ENCODE data around the gene PSME3.

PSME3 gene, protein sequence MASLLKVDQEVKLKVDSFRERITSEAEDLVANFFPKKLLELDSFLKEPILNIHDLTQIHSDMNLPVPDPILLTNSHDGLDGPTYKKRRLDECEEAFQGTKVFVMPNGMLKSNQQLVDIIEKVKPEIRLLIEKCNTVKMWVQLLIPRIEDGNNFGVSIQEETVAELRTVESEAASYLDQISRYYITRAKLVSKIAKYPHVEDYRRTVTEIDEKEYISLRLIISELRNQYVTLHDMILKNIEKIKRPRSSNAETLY

DNA sequence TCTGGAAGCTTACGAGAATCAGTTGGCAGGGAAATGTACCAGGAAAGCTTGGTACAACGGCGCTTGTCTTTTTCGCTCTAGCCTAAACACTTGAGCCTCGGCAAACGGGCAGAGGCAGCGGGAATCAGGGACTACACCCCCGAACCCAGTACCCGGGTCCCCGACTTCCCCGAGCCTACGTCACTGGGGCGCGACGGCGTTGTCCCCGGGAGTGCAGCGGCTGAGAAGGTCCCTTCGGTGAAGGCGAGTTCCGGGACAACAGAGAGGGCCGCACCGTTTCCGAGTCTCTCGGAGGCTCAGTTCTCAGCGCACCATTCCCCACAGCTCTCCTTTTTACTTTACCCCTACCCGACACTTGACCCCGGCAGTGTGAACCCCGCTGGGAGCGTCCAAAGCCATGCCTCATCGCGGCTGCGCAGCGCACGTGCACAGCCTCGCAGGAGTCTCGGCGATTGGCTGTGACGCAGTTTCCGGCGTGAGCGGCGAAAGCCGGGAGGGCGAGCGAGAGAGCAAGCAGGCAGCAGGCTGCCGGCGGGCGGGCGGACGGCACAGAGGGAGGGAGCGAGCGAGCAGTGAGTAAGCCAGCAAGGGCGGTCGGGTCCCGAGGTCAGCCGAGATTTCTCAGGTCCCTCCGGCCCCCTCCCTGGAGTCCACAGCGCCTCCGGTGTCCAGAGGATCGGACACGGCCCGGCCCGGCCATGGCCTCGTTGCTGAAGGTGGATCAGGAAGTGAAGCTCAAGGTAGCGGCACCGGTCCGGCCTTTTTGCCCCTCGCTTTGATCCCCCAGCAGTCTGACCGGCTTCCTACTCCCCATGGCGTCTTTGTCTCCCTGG, at the start of gene PSME3:
TSS of gene PSME3 (plus strand) at position 464 of the 833 bp plus-strand sequence. CDS start at position 699, 235 bp downstream.
- DNase-seq (ENCODE audit: low read depth) = peak; percentile 44

DNA sequence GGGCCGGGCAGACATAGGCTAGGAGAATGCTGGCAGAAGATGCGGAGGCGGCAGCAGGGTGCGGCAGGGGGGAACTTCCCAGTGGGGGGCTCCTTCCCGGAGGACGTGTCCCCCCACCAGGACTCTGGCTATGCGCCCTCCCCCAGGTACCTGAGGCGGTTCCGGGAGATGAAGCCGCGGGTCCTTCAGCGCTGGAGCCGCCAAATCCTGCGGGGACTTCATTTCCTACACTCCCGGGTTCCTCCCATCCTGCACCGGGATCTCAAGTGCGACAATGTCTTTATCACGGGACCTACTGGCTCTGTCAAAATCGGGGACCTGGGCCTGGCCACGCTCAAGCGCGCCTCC, 49.4 kb upstream of the PSME3 start:
- DNase-seq (ENCODE audit: low read depth) = no peak

DNA sequence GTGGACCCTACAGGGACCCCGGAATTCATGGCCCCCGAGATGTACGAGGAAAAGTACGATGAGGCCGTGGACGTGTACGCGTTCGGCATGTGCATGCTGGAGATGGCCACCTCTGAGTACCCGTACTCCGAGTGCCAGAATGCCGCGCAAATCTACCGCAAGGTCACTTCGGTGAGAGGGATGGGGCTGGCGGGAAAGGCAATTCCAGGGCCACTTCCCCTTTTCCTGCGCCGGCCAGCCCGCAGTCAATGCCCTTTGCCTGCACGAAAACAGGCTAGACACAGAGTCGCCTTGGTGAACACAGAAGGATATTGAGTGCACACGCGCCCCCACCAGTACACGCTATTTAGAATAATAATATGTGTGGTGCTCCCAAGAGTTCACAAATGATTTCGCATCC, 48.8 kb upstream of the PSME3 start:
- DNase-seq (ENCODE audit: low read depth) = no peak

DNA sequence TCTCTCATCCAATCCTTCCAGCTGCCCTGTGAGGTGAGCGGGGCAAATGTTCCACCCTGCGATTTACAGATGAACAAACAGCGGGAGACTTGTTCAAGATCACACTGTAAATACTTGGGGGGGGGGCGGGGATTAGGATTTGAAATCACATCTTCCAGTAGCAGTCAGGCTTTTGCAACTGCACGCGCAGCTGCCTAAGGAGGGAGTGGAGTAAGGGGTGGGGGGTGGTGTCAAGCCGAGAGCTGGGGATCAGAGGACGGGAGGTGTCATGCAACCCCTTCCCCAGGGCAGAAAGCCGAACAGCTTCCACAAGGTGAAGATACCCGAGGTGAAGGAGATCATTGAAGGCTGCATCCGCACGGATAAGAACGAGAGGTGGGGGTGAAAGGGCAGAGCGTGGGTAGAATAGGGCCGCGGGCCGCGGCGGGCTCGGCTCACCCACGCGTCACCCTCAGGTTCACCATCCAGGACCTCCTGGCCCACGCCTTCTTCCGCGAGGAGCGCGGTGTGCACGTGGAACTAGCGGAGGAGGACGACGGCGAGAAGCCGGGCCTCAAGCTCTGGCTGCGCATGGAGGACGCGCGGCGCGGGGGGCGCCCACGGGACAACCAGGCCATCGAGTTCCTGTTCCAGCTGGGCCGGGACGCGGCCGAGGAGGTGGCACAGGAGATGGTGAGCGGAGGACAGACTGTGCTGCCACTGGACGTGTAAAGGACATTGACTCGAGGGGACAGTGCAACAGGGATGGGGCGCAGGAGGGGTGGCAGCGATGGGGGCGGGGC, 48.2 kb upstream of the PSME3 start:
- DNase-seq (ENCODE audit: low read depth) = no peak

DNA sequence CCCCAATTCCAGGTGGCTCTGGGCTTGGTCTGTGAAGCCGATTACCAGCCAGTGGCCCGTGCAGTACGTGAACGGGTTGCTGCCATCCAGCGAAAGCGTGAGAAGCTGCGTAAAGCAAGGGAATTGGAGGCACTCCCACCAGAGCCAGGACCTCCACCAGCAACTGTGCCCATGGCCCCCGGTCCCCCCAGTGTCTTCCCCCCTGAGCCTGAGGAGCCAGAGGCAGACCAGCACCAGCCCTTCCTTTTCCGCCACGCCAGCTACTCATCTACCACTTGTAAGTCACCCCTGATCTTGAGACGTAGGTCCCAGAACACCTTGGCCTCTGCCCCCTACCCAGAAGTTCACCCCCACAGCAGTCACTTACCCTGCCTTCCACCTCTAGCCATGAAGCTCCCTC, 45.9 kb upstream of the PSME3 start:
- no peak for DNase-seq (ENCODE audit: low read depth)

DNA sequence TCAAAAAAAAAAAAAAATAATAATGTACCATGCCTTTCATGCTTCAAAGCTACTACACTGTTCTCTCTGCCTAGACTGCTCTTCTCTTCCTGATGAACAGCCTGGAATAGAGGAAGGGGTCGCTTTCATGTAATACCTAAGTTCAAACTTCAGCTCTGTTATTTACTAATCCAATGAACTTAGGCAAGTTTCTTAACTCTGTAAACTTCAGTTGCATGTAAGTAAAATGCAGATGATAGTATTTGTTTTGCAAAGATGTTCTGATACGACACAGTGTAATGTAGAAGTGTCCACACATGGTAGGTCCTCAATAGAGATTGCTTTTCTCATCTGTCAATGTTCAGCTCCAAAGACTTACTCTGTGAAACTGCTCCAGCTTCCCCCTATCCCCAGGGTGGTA, 41.2 kb upstream of the PSME3 start:
- no peak for DNase-seq (ENCODE audit: low read depth)

DNA sequence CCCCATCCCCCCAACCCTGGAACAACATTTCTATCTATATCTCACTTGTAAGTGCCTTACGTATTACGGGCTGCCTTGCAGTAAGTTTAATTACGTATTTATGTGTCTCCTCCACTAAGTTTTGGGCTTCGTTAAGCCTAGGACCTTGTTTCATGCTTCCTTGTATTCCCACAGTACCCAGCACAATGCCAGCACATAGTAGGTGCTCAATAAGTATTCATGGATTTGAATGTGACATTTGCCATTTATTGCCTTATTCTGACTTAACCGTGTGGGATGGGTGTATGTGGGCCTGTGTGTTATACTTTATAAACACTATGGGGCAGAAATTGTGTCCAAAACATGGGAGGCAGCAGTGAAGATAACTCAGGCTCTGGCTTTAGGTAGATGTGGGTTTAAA, 40.7 kb upstream of the PSME3 start:
- DNase-seq (ENCODE audit: low read depth) = no peak

DNA sequence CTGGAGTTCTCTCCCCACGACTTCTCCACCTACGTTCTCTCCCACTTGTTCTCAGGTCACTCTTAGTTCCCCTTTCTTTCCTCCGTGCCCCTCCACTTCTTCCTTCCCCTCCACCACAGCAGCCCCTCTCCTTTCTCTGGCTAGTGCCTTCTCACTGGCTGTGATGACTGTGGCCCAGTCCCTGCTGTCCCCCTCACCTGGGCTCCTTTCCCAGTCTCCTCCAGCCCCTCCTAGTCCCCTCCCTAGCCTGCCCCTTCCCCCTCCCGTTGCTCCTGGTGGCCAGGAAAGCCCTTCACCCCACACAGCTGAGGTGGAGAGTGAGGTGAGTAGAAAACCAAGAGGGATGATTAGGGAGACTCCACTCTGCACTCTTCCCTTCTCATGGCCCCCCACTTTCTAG, 38.1 kb upstream of the PSME3 start:
- no peak for DNase-seq (ENCODE audit: low read depth)

DNA sequence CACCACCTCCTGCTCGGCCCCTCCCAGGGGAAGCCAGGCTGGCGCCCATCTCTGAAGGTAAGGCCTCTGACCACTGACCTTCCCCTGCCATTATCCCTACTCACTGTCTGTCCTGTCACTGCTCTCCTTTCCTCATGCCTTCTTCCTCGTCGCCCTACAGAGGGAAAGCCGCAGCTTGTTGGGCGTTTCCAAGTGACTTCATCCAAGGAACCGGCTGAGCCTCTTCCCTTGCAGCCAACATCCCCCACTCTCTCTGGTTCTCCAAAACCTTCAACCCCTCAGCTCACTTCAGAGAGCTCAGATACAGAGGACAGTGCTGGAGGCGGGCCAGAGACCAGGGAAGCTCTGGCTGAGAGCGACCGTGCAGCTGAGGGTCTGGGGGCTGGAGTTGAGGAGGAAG, 37.7 kb upstream of the PSME3 start:
- DNase-seq (ENCODE audit: low read depth) = no peak

DNA sequence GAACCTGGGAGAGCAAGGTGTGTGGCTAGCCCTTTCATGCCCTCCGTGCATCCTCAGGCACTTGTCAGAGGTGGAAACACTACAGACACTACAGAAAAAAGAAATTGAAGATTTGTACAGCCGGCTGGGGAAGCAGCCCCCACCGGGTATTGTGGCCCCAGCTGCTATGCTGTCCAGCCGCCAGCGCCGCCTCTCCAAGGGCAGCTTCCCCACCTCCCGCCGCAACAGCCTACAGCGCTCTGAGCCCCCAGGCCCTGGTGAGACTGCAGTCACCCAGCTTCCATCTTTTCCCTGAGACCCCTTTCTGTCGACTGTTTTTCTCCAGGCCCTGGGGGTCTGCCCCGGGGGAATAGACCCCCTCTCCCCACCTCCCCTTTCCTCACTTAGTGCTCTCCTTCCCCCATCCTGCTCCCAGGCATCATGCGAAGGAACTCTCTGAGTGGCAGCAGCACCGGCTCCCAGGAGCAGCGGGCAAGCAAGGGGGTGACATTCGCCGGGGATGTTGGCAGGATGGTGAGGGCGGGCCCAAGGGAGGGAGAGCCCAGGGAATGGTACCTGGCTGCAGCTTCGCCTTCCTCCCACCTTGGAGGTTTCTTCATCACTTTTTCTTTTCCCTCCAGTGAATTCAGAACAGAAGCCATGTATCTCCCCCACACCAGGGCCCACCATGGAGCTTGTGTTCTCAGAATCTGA, 37.0 kb upstream of the PSME3 start:
- DNase-seq (ENCODE audit: low read depth) = no peak

DNA sequence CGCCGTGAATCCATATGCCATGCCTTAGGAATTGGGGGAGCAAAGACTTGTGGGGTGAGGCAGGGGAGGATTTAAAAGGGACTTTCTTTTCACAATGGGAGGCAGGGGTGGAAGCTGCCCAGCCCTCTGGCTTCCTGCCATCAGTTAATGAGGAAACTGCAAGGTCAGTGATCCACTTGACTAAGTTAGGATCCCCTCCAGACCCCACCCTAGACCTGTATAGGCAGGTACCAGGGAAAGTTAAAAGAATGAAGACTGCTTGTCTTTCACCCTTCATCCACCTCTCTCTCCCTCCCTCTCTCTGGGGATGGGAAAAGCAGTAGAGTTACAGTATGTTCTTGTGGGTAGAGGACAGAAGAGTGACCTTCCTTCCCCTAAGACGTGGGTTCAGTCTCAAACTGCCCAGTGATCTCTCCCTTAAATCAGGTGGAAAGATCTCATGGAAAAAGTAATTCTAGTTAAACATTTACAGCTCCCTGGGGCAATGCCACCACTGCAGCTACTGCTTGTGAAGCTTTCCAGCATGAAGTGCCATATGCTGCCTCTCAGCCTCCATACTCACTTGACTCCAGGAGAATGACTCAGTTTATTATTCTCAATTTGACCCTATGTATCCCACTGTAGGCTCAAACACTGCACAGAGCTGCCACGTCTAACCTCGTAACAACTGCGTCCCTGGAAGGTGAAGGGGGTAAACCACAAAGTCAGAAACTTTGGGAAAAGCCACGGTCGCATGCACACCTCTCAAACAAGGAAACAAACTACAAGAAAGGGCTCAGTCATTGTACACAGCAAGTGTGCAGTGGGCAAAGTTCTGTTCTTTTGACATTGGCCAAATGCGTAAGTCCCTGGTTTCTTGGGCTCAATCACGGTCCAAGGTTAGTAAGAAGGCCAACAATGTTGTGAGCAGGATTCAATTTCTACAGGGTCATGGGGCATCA, 35.9 kb upstream of the PSME3 start:
- DNase-seq (ENCODE audit: low read depth) = no peak

DNA sequence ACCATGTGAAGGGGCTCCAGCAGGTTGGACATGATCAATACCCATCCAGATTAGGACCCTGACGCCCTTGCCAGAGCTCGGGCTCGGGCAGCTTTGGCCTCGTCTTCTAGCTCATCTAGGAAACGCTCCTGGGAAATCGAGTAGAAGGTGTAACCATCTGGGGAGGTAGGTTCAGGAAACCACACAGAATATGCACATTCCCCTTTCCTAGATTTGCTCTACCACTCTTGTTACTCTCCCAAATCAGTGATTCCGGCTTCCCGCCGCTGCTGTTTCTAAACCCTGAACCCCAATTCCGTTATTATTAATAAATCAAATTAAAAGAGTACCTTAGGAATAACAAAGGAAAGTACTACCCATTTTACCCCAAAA, 35.2 kb upstream of the PSME3 start:
- no peak for DNase-seq (ENCODE audit: low read depth)

DNA sequence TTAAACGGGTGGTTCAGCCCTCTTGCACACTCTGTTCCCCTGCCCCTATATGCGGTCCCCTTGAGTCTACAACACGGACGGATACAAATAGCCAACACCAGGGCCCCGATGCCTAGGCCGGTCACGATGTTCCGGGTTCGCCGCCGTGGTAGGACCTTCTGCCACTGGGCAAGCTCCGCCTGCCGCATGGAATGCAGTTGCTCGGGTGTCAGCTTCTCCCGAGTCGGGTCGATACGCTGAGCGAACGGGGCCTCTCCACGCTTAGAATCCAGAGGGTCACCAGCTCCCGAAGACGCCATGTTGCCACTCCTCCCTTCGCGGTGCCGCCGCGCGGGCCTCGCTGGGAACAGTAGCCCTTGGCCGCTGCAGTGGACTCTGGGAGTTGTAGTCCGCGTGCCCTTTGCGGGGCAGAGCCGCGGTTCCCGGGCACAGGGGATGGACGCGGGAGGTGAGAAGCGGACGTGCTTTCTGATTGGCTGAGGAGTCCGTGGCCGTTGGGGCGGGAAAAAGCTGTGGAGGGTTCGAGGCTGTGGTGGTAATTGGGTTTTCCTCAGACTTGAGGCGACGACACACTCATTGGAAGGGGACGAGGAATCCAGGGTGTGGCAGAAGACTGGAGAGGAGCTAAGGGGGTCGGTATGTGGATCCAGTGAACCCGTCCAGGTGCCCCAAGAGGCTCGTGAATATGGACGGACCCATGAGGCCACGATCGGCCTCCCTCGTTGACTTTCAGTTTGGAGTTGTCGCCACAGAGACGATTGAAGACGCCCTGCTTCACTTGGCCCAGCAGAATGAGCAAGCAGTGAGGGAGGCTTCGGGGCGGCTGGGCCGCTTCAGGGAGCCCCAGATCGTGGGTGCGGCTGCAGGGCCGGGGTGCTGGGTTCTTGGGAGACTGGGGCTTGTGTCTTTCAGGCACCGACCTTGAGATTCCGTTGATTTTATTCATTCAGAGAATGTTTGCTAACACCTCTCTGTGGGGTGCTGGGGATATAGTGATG, 34.5 kb upstream of the PSME3 start, which contains the start of the genes CNTD1 and COA3:
TSS of gene CNTD1 (plus strand) at position 479 of the 998 bp plus-strand sequence. CDS start at position 686, 207 bp downstream.
TSS of gene COA3 (minus strand) at position 322 of the 998 bp plus-strand sequence. CDS start at position 299, 23 bp downstream.
- DNase-seq (ENCODE audit: low read depth) = peak; percentile 67

DNA sequence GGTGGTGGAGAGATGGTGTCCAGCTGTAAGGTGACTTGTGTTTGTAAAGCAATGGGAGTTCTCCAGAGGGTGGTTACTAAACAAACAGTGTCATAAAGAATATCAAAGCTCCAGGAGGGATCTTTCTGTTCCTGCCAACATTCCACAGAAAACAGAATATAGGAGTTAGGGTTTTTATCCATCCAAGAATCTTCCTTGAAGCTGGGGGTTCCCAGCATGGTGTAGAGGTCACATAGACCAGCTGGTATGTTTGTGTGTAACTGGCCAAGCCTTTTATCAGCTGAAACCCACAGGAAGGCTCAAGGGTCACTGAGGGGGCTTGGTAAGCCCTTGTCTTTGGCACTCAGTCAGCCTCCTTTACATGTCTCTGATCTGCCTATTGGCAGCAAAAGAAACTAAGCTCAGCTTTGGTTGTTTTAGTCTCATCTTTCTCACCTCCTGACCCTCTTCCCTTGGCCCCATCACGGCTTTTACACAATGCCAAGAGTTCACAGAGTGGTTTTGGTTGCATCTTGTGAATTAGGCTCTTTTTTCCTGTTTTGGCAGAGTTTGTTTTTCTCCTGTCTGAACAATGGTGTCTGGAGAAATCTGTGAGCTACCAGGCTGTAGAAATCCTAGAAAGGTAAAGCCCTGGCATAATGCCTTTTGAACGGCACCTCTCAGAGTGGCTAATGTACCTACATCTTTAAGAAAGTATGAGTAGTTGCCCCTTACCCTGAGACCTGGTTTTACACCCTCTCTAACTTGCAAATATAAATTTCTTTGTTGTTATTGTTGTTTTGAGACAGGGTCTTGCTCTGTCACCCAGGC, 29.9 kb upstream of the PSME3 start:
- DNase-seq (ENCODE audit: low read depth) = no peak

DNA sequence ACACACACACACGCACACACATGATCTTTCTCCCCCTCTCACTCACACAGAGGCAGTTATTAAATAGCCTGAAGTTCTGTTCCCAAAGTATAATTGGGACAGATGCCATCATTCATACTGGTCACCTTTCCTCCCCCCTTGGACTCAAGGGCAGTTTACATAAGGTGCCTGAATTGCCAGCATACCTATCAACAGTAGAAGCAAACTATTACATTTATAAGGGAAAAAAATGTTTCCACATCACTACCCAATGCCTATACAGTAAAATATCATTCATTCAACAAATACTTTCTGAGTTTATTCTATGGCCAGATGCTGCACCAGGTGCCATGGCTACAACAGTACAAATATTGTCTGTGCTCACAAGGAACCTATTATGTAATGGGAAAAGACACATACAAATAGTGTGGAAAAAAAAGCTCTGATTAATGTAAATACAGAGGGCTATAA, 28.3 kb upstream of the PSME3 start:
- DNase-seq (ENCODE audit: low read depth) = no peak

DNA sequence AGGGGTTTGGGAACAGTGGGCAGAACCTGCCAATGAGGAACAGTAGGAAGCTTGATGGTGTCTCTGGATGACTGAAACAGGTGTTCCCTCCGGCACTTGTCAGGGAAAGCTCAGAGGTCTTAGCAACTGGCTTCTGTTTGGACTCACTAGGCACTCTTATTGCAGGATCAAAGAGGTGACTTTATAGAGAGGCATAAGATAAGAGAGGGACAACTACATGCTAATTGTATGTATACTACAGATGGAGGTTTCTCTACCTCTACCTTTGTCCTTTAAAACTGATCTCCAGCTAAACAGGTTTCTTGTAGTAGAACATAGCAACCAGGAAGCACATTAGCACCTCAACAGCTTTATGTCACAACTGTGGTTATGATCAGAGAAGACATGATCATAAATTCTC, 26.9 kb upstream of the PSME3 start:
- DNase-seq (ENCODE audit: low read depth) = no peak

DNA sequence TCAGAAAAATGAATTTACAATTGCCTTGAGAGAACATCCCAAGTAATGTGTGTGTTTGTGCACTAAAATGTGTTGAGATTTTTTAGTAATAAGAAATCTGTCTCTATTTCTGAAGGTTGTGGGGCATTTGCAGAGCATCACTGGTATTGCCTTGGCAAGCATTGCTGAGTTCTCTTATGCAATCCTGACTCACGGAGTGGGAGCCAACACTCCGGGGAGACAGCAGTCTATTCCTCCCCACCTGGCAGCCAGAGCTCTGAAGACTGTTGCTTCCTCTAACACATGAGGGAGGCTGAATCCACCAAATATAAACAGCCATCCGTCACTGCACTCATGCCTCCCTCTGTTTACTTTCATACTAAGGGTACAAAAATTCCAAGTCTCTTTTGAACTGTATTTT, 23.9 kb upstream of the PSME3 start:
- peak; percentile 61 for DNase-seq (ENCODE audit: low read depth)

DNA sequence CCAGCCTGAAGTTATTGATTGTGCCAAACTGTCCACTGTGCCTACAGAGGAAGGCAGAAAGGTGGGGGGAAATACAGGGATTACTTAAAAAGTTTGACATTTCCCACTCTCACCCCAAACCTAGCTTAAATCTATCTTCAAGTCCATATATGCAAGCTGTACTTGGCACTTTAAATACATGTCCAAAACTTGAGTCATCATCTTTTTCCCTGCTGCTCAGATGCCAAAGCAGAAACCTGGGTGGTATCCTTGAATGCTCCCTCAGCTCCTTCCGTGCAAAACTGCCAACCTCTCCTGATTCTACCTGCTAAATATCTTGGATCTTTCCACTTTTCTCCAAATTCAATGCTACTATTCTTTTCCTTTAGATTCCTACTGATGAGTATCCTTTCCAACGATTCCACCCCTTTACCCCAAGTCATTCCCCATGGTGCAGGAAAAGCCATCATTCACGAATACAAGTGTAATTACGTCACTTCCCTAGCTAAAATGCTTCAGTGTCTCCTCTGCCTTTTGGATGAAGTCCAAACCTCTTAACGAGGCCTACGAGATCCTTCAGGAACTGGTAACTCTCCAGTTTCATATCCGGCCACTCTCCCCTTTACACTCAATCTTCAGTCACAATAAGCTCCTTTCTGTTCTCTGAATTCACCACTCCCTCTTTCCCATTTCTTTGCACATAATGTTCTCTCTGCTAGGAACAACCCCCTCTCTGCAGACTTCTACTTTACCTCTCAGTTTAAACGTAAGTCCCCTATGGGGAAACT, 18.4 kb upstream of the PSME3 start:
- DNase-seq (ENCODE audit: low read depth) = peak; percentile 23

Data from fibroblast of the conjunctiva (primary cell).